HG03025 (cell line): Measurements from ENCODE around the gene TBCB.

Experiments used
- ATAC-seq: cut with Tn5 transposase; IDR thresholded peaks from one replicate; pipeline ENCODE4 v1.9.1; 2021; ENCODE audit warnings: mild to moderate bottlenecking, moderate library complexity; ENCODE audit not compliant: unreplicated experiment, low FRiP score

The TBCB gene

GRCh38 chr19:36100476-36100875 lies 14.8 kb upstream of the TBCB start:
- no peak for ATAC-seq

- no peak for ATAC-seq
Observed at GRCh38 chr19:36101550-36102327, 13.5 kb upstream of the TBCB start.

- ATAC-seq, result no peak
Observed at GRCh38 chr19:36103040-36103626, 12.1 kb upstream of the TBCB start.

- ATAC-seq, result no peak
Observed at GRCh38 chr19:36103842-36104552, 11.3 kb upstream of the TBCB start.

- ATAC-seq, result no peak
Observed at GRCh38 chr19:36106441-36106840, 8.8 kb upstream of the TBCB start.

GRCh38 chr19:36106991-36107390 lies 8.3 kb upstream of the TBCB start:
- no peak for ATAC-seq

- no peak for ATAC-seq
Observed at GRCh38 chr19:36108684-36109083, 6.6 kb upstream of the TBCB start.

GRCh38 chr19:36110487-36111199 lies 4.6 kb upstream of the TBCB start, which contains the start of gene OVOL3:
OVOL3 (plus strand) TSS chr19:36111143; CDS start chr19:36111203, 60 bp downstream.
- no peak for ATAC-seq

GRCh38 chr19:36111200-36111539 lies 4.1 kb upstream of the TBCB start:
- ATAC-seq, result no peak

- ATAC-seq, result no peak
Observed at GRCh38 chr19:36112678-36113077, 2.6 kb upstream of the TBCB start.

- ATAC-seq, result no peak
Observed at GRCh38 chr19:36113425-36113824, 1.8 kb upstream of the TBCB start.

GRCh38 chr19:36113894-36114720 lies 1.2 kb upstream of the TBCB start:
- ATAC-seq, result no peak

- peak; percentile 62 for ATAC-seq
Observed at GRCh38 chr19:36114721-36115452, 381 bp upstream of the TBCB start, which contains the start of gene POLR2I. POLR2I (minus strand) TSS chr19:36114875; CDS start chr19:36114856, 19 bp downstream.

- no peak for ATAC-seq
Observed at GRCh38 chr19:36116344-36116637, 1.0 kb downstream of the TBCB start.

GRCh38 chr19:36120092-36120983 lies 5.1 kb downstream of the TBCB start:
- no peak for ATAC-seq

GRCh38 chr19:36120984-36121358 lies 5.7 kb downstream of the TBCB start:
- no peak for ATAC-seq

GRCh38 chr19:36121486-36122124 lies 6.3 kb downstream of the TBCB start:
- no peak for ATAC-seq

- ATAC-seq, result no peak
Observed at GRCh38 chr19:36125557-36125956, 10.3 kb downstream of the TBCB start.
